Sciatic nerve (tissue), 2 donors: ENCODE measurements around the gene FNDC3A. TPM values are rescaled to one million over a fixed set of nuclear protein-coding genes. Genes with fewer than 3 reads are reported as not detected.
"Not testable (repeated sequence)": the region's sequence is repeated elsewhere in the genome, so short reads cannot be mapped to it uniquely, and the experiment has no call there.

Source experiments
- ATAC-seq: fragments of 200-7000 bp; cut with Tn5 transposase; one replicate; pipeline ENCODE4 v1.9.1; 2020; ENCODE audit warnings: mild to moderate bottlenecking, moderate library complexity
- DNase-seq: peaks from one replicate; pipeline ENCODE4 v3.0.0-alpha.2; 2020; ENCODE audit warnings: low spot score
- intact Hi-C: fragments of 100-400 bp; cut with DNase I; formaldehyde crosslinking; loops from one replicate; pipeline ENCODE4 v1.14.2; 2022
- total RNA-seq: library from RNA; stranded (reverse); fragmentation: NEBNext Ultra II Directional; extraction: Animal tissue kit (Norgen Biotek cat#: 25700); gene quantifications from one replicate; pipeline ENCODE4 v1.2.1, GENCODE V29; 2021
- donor health status: DM: no; HTN: no; CAD: no.
- donor health status: DM: no; HTN: no; CAD: no.

FNDC3A gene
- total RNA-seq, 1 donor from 2014 or later = 60.0 TPM

- intact Hi-C loops = no loop called here
- ATAC-seq (no peak), DNase-seq (no peak)
Observed at GRCh38 chr13:49063011-49063410, 87.3 kb downstream of the FNDC3A start.

GRCh38 chr13:49063497-49063896 is 87.8 kb downstream of the FNDC3A start:
- intact Hi-C loops = no loop called here
- DNase-seq (no peak), ATAC-seq (no peak)

GRCh38 chr13:49064476-49064875 is 88.8 kb downstream of the FNDC3A start:
- ATAC-seq (no peak), DNase-seq (no peak)
- intact Hi-C loops = no loop called here

- ATAC-seq (no peak), DNase-seq (no peak)
- intact Hi-C loops = no loop called here
Observed at GRCh38 chr13:49066856-49067255, 91.1 kb downstream of the FNDC3A start.

- intact Hi-C loops, DNase-seq, ATAC-seq: not testable (repeated sequence)
Observed at GRCh38 chr13:49068498-49068897, 92.8 kb downstream of the FNDC3A start.

GRCh38 chr13:49070021-49070420 is 94.3 kb downstream of the FNDC3A start:
- intact Hi-C loops, ATAC-seq, DNase-seq: not testable (repeated sequence)

GRCh38 chr13:49071341-49071937 is 95.7 kb downstream of the FNDC3A start:
- intact Hi-C loops = no loop called here
- DNase-seq (no peak), ATAC-seq (no peak)

- intact Hi-C loops = no loop called here
- no peak for ATAC-seq
- DNase-seq = no peak
Observed at GRCh38 chr13:49082653-49083536, 107.2 kb downstream of the FNDC3A start.

GRCh38 chr13:49084961-49085360 is 109.2 kb downstream of the FNDC3A start:
- intact Hi-C loops = no loop called here
- DNase-seq (no peak), ATAC-seq (no peak)

GRCh38 chr13:49086722-49087121 is 111.0 kb downstream of the FNDC3A start:
- intact Hi-C loops = no loop called here
- ATAC-seq (peak; percentile 62), DNase-seq (no peak)

- DNase-seq = no peak
- intact Hi-C loops = no loop called here
- no peak for ATAC-seq
Observed at GRCh38 chr13:49093376-49093775, 117.7 kb downstream of the FNDC3A start.

- ATAC-seq = no peak
- intact Hi-C loops = no loop called here
- DNase-seq = no peak
Observed at GRCh38 chr13:49097374-49097773, 121.7 kb downstream of the FNDC3A start.

GRCh38 chr13:49098198-49098597 is 122.5 kb downstream of the FNDC3A start:
- ATAC-seq = peak; percentile 78
- intact Hi-C loops = no loop called here

GRCh38 chr13:49098771-49099512 is 123.2 kb downstream of the FNDC3A start:
- ATAC-seq (no peak), DNase-seq (no peak)
- intact Hi-C loops = no loop called here

More at GRCh38 chr13:49098198-49098597, 122.5 kb downstream of the FNDC3A start:
- DNase-seq = no peak

- no peak for DNase-seq
- ATAC-seq = no peak
- intact Hi-C loops = no loop called here
Observed at GRCh38 chr13:49099513-49099877, 123.8 kb downstream of the FNDC3A start.

- DNase-seq (no peak), ATAC-seq (no peak)
- intact Hi-C loops = no loop called here
Observed at GRCh38 chr13:49100637-49101570, 125.2 kb downstream of the FNDC3A start.

- DNase-seq (no peak), ATAC-seq (peak; percentile 44)
- intact Hi-C loops = no loop called here
Observed at GRCh38 chr13:49108196-49108595, 132.5 kb downstream of the FNDC3A start.

- peak; percentile 93 for ATAC-seq
- DNase-seq = peak; percentile 90
- intact Hi-C loops = no loop called here
Observed at GRCh38 chr13:49110122-49110912, 134.6 kb downstream of the FNDC3A start.
